Right hindlimb (tissue), 1 donor: ENCODE results near the gene RNPEPL1.

Experiments used
- DNase-seq: peaks from one replicate; pipeline ENCODE4 v3.0.0-alpha.2; 2018

Gene RNPEPL1

GRCh38 chr2:240627736-240628506, 59.6 kb downstream of the RNPEPL1 start:
- DNase-seq: no peak

GRCh38 chr2:240628507-240628807, 60.2 kb downstream of the RNPEPL1 start:
- no peak for DNase-seq

GRCh38 chr2:240628808-240629618, 60.7 kb downstream of the RNPEPL1 start:
- DNase-seq: no peak

GRCh38 chr2:240629619-240629967, 61.3 kb downstream of the RNPEPL1 start:
- no peak for DNase-seq

- no peak for DNase-seq
These were observed 61.9 kb downstream of the RNPEPL1 start for GRCh38 chr2:240629968-240630770.
